GM19438 (cell line): ENCODE measurements around the gene ZNF302.
A peak's percentile ranks its signal among the peaks of the same experiment; 100 is the strongest.
"Not testable (repeated sequence)": the region's sequence is repeated elsewhere in the genome, so short reads cannot be mapped to it uniquely, and the experiment has no call there.

Experiments used
- ATAC-seq: cut with Tn5 transposase; IDR thresholded peaks from one replicate; pipeline ENCODE4 v1.9.1; 2021; ENCODE audit warnings: low read depth; ENCODE audit not compliant: unreplicated experiment

The ZNF302 gene

GRCh38 chr19:34677386-34678084 lies at the start of gene ZNF302:
ZNF302 (plus strand) TSS chr19:34677678; CDS start chr19:34678805, 1,127 bp downstream.
- peak; percentile 84 for ATAC-seq

- no peak for ATAC-seq
These were observed 43.7 kb upstream of the ZNF302 start for GRCh38 chr19:34633802-34634201.

GRCh38 chr19:34639491-34640085 lies 37.9 kb upstream of the ZNF302 start:
- ATAC-seq = no peak

GRCh38 chr19:34642241-34642640 lies 35.2 kb upstream of the ZNF302 start:
- ATAC-seq = no peak

GRCh38 chr19:34644991-34645461 lies 32.5 kb upstream of the ZNF302 start:
- ATAC-seq = no peak

GRCh38 chr19:34645551-34645950 lies 31.9 kb upstream of the ZNF302 start:
- ATAC-seq = no peak

GRCh38 chr19:34649886-34650543 lies 27.5 kb upstream of the ZNF302 start:
- ATAC-seq = no peak

GRCh38 chr19:34651747-34652146 lies 25.7 kb upstream of the ZNF302 start:
- ATAC-seq = no peak

- no peak for ATAC-seq
These were observed 22.7 kb upstream of the ZNF302 start for GRCh38 chr19:34654796-34655195.

- ATAC-seq = no peak
These were observed 21.8 kb upstream of the ZNF302 start for GRCh38 chr19:34655651-34656050.

- ATAC-seq = no peak
These were observed 16.1 kb upstream of the ZNF302 start for GRCh38 chr19:34661357-34661756.

- ATAC-seq = no peak
These were observed 14.6 kb upstream of the ZNF302 start for GRCh38 chr19:34662919-34663318.

- ATAC-seq = no peak
These were observed 13.3 kb upstream of the ZNF302 start for GRCh38 chr19:34664168-34664567.

GRCh38 chr19:34664870-34665269 lies 12.6 kb upstream of the ZNF302 start:
- ATAC-seq = no peak

GRCh38 chr19:34665275-34665674 lies 12.2 kb upstream of the ZNF302 start:
- ATAC-seq = not testable (repeated sequence)

GRCh38 chr19:34666200-34666957 lies 11.1 kb upstream of the ZNF302 start:
- no peak for ATAC-seq

GRCh38 chr19:34666958-34667265 lies 10.6 kb upstream of the ZNF302 start:
- no peak for ATAC-seq

GRCh38 chr19:34667349-34668076 lies 10.0 kb upstream of the ZNF302 start:
- no peak for ATAC-seq

- ATAC-seq = not testable (repeated sequence)
These were observed 9.3 kb upstream of the ZNF302 start for GRCh38 chr19:34668077-34668689.

- not testable (repeated sequence) for ATAC-seq
These were observed 8.8 kb upstream of the ZNF302 start for GRCh38 chr19:34668690-34669089.
